ENCODE measurements around the gene TMEM203.

DNA sequence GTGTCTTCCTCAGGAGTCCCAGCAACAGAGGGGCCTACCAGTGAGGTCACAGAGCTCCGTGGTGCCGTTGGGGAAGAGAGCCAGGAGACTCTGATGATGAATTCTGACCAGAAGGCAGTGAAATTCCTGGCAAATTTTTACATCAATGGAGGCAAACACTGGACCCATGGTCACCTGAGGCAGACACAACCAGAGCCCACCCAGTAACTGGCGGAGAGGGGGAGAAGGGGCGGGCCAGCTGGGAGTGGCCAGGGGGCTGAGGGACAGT is 45.7 kb upstream of the TMEM203 start, which contains the start of gene STPG3:
- TF ChIP-seq, protein P1, sequence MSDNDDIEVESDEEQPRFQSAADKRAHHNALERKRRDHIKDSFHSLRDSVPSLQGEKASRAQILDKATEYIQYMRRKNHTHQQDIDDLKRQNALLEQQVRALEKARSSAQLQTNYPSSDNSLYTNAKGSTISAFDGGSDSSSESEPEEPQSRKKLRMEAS (CRISPR knock-in tag; IDR thresholded peaks at IDR 0.05) = no peak
- TF ChIP-seq CTCF (IDR thresholded peaks at IDR 0.05) (no peak), CBFB (CRISPR knock-in tag; IDR thresholded peaks at IDR 0.05; ENCODE audit: low read depth) (no peak), ZNF263 (CRISPR knock-in tag; IDR thresholded peaks at IDR 0.05; ENCODE audit: low read depth) (no peak), ESRRA (CRISPR knock-in tag; IDR thresholded peaks at IDR 0.05; ENCODE audit: borderline replicate concordance) (no peak), ZNF121 (CRISPR knock-in tag; IDR thresholded peaks at IDR 0.05) (no peak)
- TF ChIP-seq, protein P2, sequence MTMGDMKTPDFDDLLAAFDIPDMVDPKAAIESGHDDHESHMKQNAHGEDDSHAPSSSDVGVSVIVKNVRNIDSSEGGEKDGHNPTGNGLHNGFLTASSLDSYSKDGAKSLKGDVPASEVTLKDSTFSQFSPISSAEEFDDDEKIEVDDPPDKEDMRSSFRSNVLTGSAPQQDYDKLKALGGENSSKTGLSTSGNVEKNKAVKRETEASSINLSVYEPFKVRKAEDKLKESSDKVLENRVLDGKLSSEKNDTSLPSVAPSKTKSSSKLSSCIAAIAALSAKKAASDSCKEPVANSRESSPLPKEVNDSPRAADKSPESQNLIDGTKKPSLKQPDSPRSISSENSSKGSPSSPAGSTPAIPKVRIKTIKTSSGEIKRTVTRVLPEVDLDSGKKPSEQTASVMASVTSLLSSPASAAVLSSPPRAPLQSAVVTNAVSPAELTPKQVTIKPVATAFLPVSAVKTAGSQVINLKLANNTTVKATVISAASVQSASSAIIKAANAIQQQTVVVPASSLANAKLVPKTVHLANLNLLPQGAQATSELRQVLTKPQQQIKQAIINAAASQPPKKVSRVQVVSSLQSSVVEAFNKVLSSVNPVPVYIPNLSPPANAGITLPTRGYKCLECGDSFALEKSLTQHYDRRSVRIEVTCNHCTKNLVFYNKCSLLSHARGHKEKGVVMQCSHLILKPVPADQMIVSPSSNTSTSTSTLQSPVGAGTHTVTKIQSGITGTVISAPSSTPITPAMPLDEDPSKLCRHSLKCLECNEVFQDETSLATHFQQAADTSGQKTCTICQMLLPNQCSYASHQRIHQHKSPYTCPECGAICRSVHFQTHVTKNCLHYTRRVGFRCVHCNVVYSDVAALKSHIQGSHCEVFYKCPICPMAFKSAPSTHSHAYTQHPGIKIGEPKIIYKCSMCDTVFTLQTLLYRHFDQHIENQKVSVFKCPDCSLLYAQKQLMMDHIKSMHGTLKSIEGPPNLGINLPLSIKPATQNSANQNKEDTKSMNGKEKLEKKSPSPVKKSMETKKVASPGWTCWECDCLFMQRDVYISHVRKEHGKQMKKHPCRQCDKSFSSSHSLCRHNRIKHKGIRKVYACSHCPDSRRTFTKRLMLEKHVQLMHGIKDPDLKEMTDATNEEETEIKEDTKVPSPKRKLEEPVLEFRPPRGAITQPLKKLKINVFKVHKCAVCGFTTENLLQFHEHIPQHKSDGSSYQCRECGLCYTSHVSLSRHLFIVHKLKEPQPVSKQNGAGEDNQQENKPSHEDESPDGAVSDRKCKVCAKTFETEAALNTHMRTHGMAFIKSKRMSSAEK (CRISPR knock-in tag; IDR thresholded peaks at IDR 0.05; ENCODE audit: borderline replicate concordance) = no peak

All from WTC11 (cell line).